GM12873 (cell line): ENCODE results near the gene SLC38A3.

Experiments used
- CTCF ChIP-seq: IDR thresholded peaks from 2 replicates; pipeline ENCODE4 v1.5.1; 2012; ENCODE audit warnings: low read depth, mild to moderate bottlenecking, moderate library complexity, low read length, control low read depth; ENCODE audit not compliant: insufficient read depth; ENCODE audit errors: missing control alignments

SLC38A3 gene

GRCh38 chr3:50169858-50170257, 35.2 kb upstream of the SLC38A3 start:
- no peak for TF ChIP-seq CTCF

- TF ChIP-seq CTCF: no peak
Observed at GRCh38 chr3:50170689-50171088, 34.4 kb upstream of the SLC38A3 start.

GRCh38 chr3:50171540-50172301, 33.4 kb upstream of the SLC38A3 start:
- TF ChIP-seq CTCF: no peak

- TF ChIP-seq CTCF: no peak
Observed at GRCh38 chr3:50172626-50173220, 32.3 kb upstream of the SLC38A3 start.

GRCh38 chr3:50173685-50174516, 31.2 kb upstream of the SLC38A3 start:
- TF ChIP-seq CTCF: no peak

- no peak for TF ChIP-seq CTCF
Observed at GRCh38 chr3:50174517-50174895, 30.6 kb upstream of the SLC38A3 start.

GRCh38 chr3:50174947-50175524, 30.0 kb upstream of the SLC38A3 start:
- no peak for TF ChIP-seq CTCF
